HG03575 (cell line): ENCODE measurements around the gene HS3ST3A1.

Source experiments
- ATAC-seq: cut with Tn5 transposase; IDR thresholded peaks from one replicate; pipeline ENCODE4 v1.9.1; 2021; ENCODE audit not compliant: unreplicated experiment, insufficient number of reproducible peaks, low FRiP score; ENCODE audit errors: extremely low read depth

Gene HS3ST3A1

GRCh38 chr17:13601776-13602551 is at the start of gene HS3ST3A1:
Gene HS3ST3A1 (minus strand): TSS chr17:13601929. CDS start chr17:13601129, 800 bp downstream.
- ATAC-seq: no peak

- no peak for ATAC-seq
Observed at GRCh38 chr17:13650096-13650675, 48.5 kb upstream of the HS3ST3A1 start.

- no peak for ATAC-seq
Observed at GRCh38 chr17:13647543-13648021, 45.9 kb upstream of the HS3ST3A1 start.

GRCh38 chr17:13646969-13647542 is 45.3 kb upstream of the HS3ST3A1 start:
- no peak for ATAC-seq

- ATAC-seq: no peak
Observed at GRCh38 chr17:13646411-13646810, 44.7 kb upstream of the HS3ST3A1 start.

GRCh38 chr17:13643180-13643579 is 41.5 kb upstream of the HS3ST3A1 start:
- no peak for ATAC-seq

GRCh38 chr17:13642188-13642587 is 40.5 kb upstream of the HS3ST3A1 start:
- ATAC-seq: no peak

GRCh38 chr17:13640551-13640950 is 38.8 kb upstream of the HS3ST3A1 start:
- ATAC-seq: no peak

GRCh38 chr17:13638855-13639458 is 37.2 kb upstream of the HS3ST3A1 start:
- no peak for ATAC-seq

- ATAC-seq: no peak
Observed at GRCh38 chr17:13636951-13637350, 35.2 kb upstream of the HS3ST3A1 start.

GRCh38 chr17:13635951-13636350 is 34.2 kb upstream of the HS3ST3A1 start:
- ATAC-seq: no peak

GRCh38 chr17:13634021-13634420 is 32.3 kb upstream of the HS3ST3A1 start:
- no peak for ATAC-seq

GRCh38 chr17:13631529-13631928 is 29.8 kb upstream of the HS3ST3A1 start:
- no peak for ATAC-seq

- no peak for ATAC-seq
Observed at GRCh38 chr17:13626703-13627102, 25.0 kb upstream of the HS3ST3A1 start.

- ATAC-seq: no peak
Observed at GRCh38 chr17:13619462-13619861, 17.7 kb upstream of the HS3ST3A1 start.

- ATAC-seq: no peak
Observed at GRCh38 chr17:13616031-13616430, 14.3 kb upstream of the HS3ST3A1 start.

GRCh38 chr17:13609941-13610340 is 8.2 kb upstream of the HS3ST3A1 start:
- ATAC-seq: no peak

GRCh38 chr17:13601322-13601775 is 380 bp downstream of the HS3ST3A1 start:
- ATAC-seq: no peak

- no peak for ATAC-seq
Observed at GRCh38 chr17:13600475-13601321, 1.0 kb downstream of the HS3ST3A1 start.
